Sigmoid colon (tissue), 4 donors: ENCODE data around the gene GPATCH8.

Source experiments
- CTCF ChIP-seq, 4 experiments: fragments of 450-650 bp in 3 of 4; fragments of 200-600 bp in 1 of 4; IDR thresholded peaks; one replicate each; pipeline ENCODE4 v1.5.1; 2016 to 2019; ENCODE audit warnings: antibody characterized with exemption in 4 of 4, mild to moderate bottlenecking in 3 of 4, moderate library complexity in 2 of 4
- POLR2A ChIP-seq, 2 donors: fragments of 450-650 bp; IDR thresholded peaks; one replicate each; pipeline ENCODE4 v1.6.1; 2016; ENCODE audit warnings: antibody characterized with exemption in 2 of 2, mild to moderate bottlenecking in 2 of 2, moderate library complexity in 2 of 2
- POLR2AphosphoS5 ChIP-seq, 4 donors: sonication (generic); formaldehyde crosslinking; IDR thresholded peaks; one replicate each; pipeline ENCODE4 v1.6.1; 2017; ENCODE audit warnings: antibody characterized with exemption in 4 of 4

- TF ChIP-seq POLR2AphosphoS5 (IDR thresholded peaks at IDR 0.05): no peak
- TF ChIP-seq CTCF (IDR thresholded peaks at IDR 0.05): no peak
- TF ChIP-seq POLR2A (IDR thresholded peaks at IDR 0.05): no peak
Observed at GRCh38 chr17:44384281-44384822, 118.9 kb downstream of the GPATCH8 start.
